Liver (tissue), 9 donors: ENCODE data around the gene NELL1. TPM values are rescaled to one million over a fixed set of nuclear protein-coding genes. Genes with fewer than 3 reads are reported as not detected.

Experiments
- DNase-seq: peaks from one replicate; pipeline ENCODE4 v3.0.0-alpha.2; 2017; ENCODE audit warnings: low spot score
- H3K27ac ChIP-seq, 2 donors: one replicate each; pipeline ENCODE4 v1.7.0; 2013; ENCODE audit warnings: inconsistent platforms in 2 of 2, low read length in 2 of 2, control low read depth in 1 of 2, low read depth in 1 of 2, mild to moderate bottlenecking in 1 of 2
- H3K27me3 ChIP-seq, 4 donors: one replicate each; pipeline versions ENCODE4 v1.6.1 to v1.7.0; 2013; ENCODE audit warnings: low read length in 3 of 4, inconsistent platforms in 1 of 4, mild to moderate bottlenecking in 1 of 4, moderate library complexity in 1 of 4; ENCODE audit not compliant: control insufficient read depth in 4 of 4, insufficient read depth in 4 of 4
- H3K36me3 ChIP-seq, 4 donors: one replicate each; pipeline versions ENCODE4 v1.6.1 to v1.7.0; 2013; ENCODE audit warnings: low read length in 3 of 4, mild to moderate bottlenecking in 3 of 4, low read depth in 1 of 4, moderate library complexity in 1 of 4; ENCODE audit not compliant: control insufficient read depth in 4 of 4, insufficient read depth in 3 of 4
- H3K4me1 ChIP-seq, 4 donors: one replicate each; pipeline versions ENCODE4 v1.6.1 to v1.7.0; 2013; ENCODE audit warnings: low read length in 3 of 4, mild to moderate bottlenecking in 3 of 4, moderate library complexity in 1 of 4; ENCODE audit not compliant: control insufficient read depth in 4 of 4, insufficient read depth in 4 of 4
- H3K4me3 ChIP-seq, 3 donors: one replicate each; pipeline versions ENCODE4 v1.6.1 to v1.7.0; 2013; ENCODE audit warnings: low read length in 3 of 3, control low read depth in 1 of 3, low read depth in 1 of 3, mild to moderate bottlenecking in 1 of 3
- H3K9ac ChIP-seq, 2 donors: one replicate each; pipeline ENCODE4 v1.7.0; 2013; ENCODE audit warnings: low read length in 2 of 2, mild to moderate bottlenecking in 2 of 2, moderate library complexity in 2 of 2, control low read depth in 1 of 2, low read depth in 1 of 2
- H3K9me3 ChIP-seq, 4 donors: one replicate each; pipeline versions ENCODE4 v1.6.1 to v1.7.0; 2013; ENCODE audit warnings: low read length in 3 of 4; ENCODE audit not compliant: control insufficient read depth in 4 of 4
- ATF3 ChIP-seq: IDR thresholded peaks from 2 replicates; pipeline ENCODE4 v1.6.1; 2016; ENCODE audit warnings: antibody characterized with exemption
- CTCF ChIP-seq: fragments of 150-350 bp; IDR thresholded peaks from 2 replicates; pipeline ENCODE4 v1.5.1; 2017; ENCODE audit warnings: improper control_type of control experiment, low read depth, low read length; ENCODE audit not compliant: missing input control
- FOXA1 ChIP-seq: IDR thresholded peaks from 2 replicates; pipeline ENCODE4 v1.6.1; 2016; ENCODE audit warnings: antibody characterized with exemption
- FOXA2 ChIP-seq: IDR thresholded peaks from 2 replicates; pipeline ENCODE4 v1.6.1; 2016; ENCODE audit warnings: antibody characterized with exemption
- GABPA ChIP-seq, 2 donors: IDR thresholded peaks in 1 of 2; conservative IDR thresholded peaks in 1 of 2; 2 replicates each; pipeline ENCODE4 v1.6.1; 2016; ENCODE audit warnings: antibody characterized with exemption in 2 of 2, mild to moderate bottlenecking in 1 of 2, moderate library complexity in 1 of 2
- HNF4A ChIP-seq, 2 donors: conservative IDR thresholded peaks; 2 replicates each; pipeline ENCODE4 v1.6.1; 2016; ENCODE audit warnings: antibody characterized with exemption in 2 of 2, mild to moderate bottlenecking in 2 of 2
- HNF4G ChIP-seq: IDR thresholded peaks from 2 replicates; pipeline ENCODE4 v1.6.1; 2016; ENCODE audit warnings: antibody characterized with exemption
- MAX ChIP-seq: IDR thresholded peaks from 2 replicates; pipeline ENCODE4 v1.6.1; 2016; ENCODE audit warnings: antibody characterized with exemption
- NR2F2 ChIP-seq: IDR thresholded peaks from 2 replicates; pipeline ENCODE4 v1.6.1; 2016; ENCODE audit warnings: antibody characterized with exemption
- RAD21 ChIP-seq, 2 donors: IDR thresholded peaks; 2 replicates each; pipeline ENCODE4 v1.6.1; 2016; ENCODE audit warnings: antibody characterized with exemption in 2 of 2, mild to moderate bottlenecking in 2 of 2
- WGBS: extraction: QIAGEN DNeasy Blood & Tissue Kit; methylation state at CpG from one replicate; pipeline ENCODE4 v1.1.7; 2013; 5-methylcytosine and 5-hydroxymethylcytosine counted together
- polyA plus RNA-seq, 2 donors: library from polyadenylated mRNA; stranded (reverse) in 1 of 2; unstranded in 1 of 2; fragments of 200-250 nt in 1 of 2; fragments of >200 nt in 1 of 2; fragmentation: Nextera tagmentation in 1 of 2; extraction: Ambion mirVana in 1 of 2; gene quantifications; one replicate each; pipeline versions ENCODE4 v1.2.1 to v1.2.3, GENCODE V29; 2013 to 2015
- total RNA-seq, 2 donors: library from RNA; depleted of rRNA; stranded (reverse); fragments of >200 nt; gene quantifications; one replicate each; pipeline ENCODE4 v1.2.3, GENCODE V29; 2014
- donor health status: healthy.
- donor health status: healthy.
- donor health status: healthy.
- donor health status: healthy.
- donor health status: healthy.

NELL1 gene
- total and polyA plus RNA-seq, 4 donors, result not detected

GRCh38 chr11:21505070-21505469 is 835.7 kb downstream of the NELL1 start:
- H3K27me3 ChIP-seq, result no peaks in the 10 kb centered on the region
- H3K36me3 ChIP-seq, result no peaks in the 10 kb centered on the region
- no peak overlapping the region for H3K9ac ChIP-seq
- DNase-seq, result no peak
- H3K27ac ChIP-seq, result no peak overlapping the region
- H3K9me3 ChIP-seq, result no peaks in the 10 kb centered on the region
- TF ChIP-seq NR2F2 (no peak), GABPA (IDR thresholded peaks at IDR 0.05 in 1 of 2, conservative IDR thresholded peaks at IDR 0.05 in 1 of 2) (no peak), HNF4A (conservative IDR thresholded peaks at IDR 0.05) (no peak), MAX (no peak), FOXA1 (no peak), HNF4G (no peak), ATF3 (no peak)
- WGBS, result 80% methylated on average over 1 of the region's 1 CpG
- H3K4me1 ChIP-seq, result no peaks in the 10 kb centered on the region
- no peak overlapping the region for H3K4me3 ChIP-seq

- peak; percentile 43 for DNase-seq
- Histone ChIP-seq H3K9me3 (no peaks in the 10 kb centered on the region), H3K27ac (no peak overlapping the region), H3K4me3 (no peak overlapping the region), H3K9ac (no peak overlapping the region), H3K27me3 (peaks cover 0 to 2% (median 0%) of the 10 kb centered on the region in 4 donors), H3K36me3 (no peaks in the 10 kb centered on the region), H3K4me1 (no peaks in the 10 kb centered on the region)
- 17% methylated on average over 2 of the region's 2 CpGs for WGBS
- TF ChIP-seq ATF3 (no peak), RAD21 (IDR thresholded peaks at IDR 0.05) (peak; percentile 66 to 79), CTCF (peak; percentile 44)
These were observed 842.6 kb downstream of the NELL1 start for GRCh38 chr11:21511835-21512440.

- Histone ChIP-seq H3K27ac (no peak overlapping the region), H3K36me3 (no peaks in the 10 kb centered on the region), H3K4me3 (no peak overlapping the region), H3K9ac (no peak overlapping the region), H3K27me3 (peaks cover 0 to 2% (median 0%) of the 10 kb centered on the region in 4 donors), H3K9me3 (no peaks in the 10 kb centered on the region), H3K4me1 (no peaks in the 10 kb centered on the region)
- WGBS, result 41% methylated on average over 3 of the region's 3 CpGs
- TF ChIP-seq CTCF (peak; percentile 23), RAD21 (IDR thresholded peaks at IDR 0.05) (peak; percentile 16 to 37), FOXA2 (no peak)
- DNase-seq, result no peak
These were observed 844.9 kb downstream of the NELL1 start for GRCh38 chr11:21514316-21514715.
